ENCODE data around the gene RBP5.

RBP5 gene

GRCh38 chr12:7076493-7076892, 52.2 kb downstream of the RBP5 start:
- no peak for DNase-seq (ENCODE audit: low read depth in 1 of 2, low spot score in 1 of 2)

DNA sequence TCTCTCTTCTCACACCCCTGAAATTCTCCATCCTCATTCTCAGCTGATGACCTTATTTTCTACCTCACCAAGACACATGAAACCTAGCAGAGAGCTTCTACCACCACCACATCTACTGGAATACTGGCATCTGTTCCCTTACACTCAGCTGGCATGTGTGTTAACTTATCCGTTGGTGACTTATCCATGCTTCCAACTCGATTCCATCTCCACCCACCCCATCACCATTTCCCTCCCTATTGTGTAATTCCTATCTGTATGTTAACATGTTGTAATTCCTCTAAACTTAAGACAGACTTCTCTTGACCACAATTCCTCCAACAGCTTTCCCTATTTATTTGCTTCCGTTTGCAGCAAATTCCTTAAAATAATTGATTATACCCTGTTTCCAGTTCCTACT, 52.8 kb downstream of the RBP5 start:
- no peak for DNase-seq (ENCODE audit: low read depth in 1 of 2, low spot score in 1 of 2)

- no peak for DNase-seq (ENCODE audit: low read depth in 1 of 2, low spot score in 1 of 2)
Observed at GRCh38 chr12:7075518-7075917, 53.2 kb downstream of the RBP5 start.

DNA sequence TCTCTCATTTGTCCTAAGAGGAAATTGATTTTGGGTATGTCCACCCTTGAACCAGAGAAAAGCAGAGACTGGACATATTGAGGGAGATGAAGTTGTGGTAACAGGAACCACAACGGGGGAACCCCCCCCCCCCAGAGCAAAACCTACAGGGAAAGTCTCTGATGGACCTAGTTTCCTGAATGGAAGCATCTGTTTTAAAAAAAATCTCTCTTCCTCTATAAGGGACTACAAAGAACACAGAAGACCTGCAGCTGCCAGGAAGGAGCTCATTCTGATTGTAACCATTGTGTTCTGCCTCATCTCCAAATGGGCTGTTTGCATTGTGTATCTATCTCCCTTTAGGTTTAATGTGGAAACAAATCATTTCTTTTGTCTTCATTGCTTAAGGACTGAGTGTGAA, 54.7 kb downstream of the RBP5 start:
- DNase-seq (ENCODE audit: low read depth in 1 of 2, low spot score in 1 of 2): no peak
